Measurements from ENCODE around the gene ATP11A.
A peak's percentile ranks its signal among the peaks of the same experiment; 100 is the strongest.

The ATP11A gene

GRCh38 chr13:112721198-112722104 lies 31.6 kb downstream of the ATP11A start:
- no peak overlapping the region for H3K4me3 ChIP-seq (ENCODE audit: low read depth, low read length)
- DNase-seq (ENCODE audit: low read depth): no peak
- TF ChIP-seq, protein P1, sequence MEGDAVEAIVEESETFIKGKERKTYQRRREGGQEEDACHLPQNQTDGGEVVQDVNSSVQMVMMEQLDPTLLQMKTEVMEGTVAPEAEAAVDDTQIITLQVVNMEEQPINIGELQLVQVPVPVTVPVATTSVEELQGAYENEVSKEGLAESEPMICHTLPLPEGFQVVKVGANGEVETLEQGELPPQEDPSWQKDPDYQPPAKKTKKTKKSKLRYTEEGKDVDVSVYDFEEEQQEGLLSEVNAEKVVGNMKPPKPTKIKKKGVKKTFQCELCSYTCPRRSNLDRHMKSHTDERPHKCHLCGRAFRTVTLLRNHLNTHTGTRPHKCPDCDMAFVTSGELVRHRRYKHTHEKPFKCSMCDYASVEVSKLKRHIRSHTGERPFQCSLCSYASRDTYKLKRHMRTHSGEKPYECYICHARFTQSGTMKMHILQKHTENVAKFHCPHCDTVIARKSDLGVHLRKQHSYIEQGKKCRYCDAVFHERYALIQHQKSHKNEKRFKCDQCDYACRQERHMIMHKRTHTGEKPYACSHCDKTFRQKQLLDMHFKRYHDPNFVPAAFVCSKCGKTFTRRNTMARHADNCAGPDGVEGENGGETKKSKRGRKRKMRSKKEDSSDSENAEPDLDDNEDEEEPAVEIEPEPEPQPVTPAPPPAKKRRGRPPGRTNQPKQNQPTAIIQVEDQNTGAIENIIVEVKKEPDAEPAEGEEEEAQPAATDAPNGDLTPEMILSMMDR (conservative IDR thresholded peaks at IDR 0.05; ENCODE audit: low read depth, low read length): no peak

DNA sequence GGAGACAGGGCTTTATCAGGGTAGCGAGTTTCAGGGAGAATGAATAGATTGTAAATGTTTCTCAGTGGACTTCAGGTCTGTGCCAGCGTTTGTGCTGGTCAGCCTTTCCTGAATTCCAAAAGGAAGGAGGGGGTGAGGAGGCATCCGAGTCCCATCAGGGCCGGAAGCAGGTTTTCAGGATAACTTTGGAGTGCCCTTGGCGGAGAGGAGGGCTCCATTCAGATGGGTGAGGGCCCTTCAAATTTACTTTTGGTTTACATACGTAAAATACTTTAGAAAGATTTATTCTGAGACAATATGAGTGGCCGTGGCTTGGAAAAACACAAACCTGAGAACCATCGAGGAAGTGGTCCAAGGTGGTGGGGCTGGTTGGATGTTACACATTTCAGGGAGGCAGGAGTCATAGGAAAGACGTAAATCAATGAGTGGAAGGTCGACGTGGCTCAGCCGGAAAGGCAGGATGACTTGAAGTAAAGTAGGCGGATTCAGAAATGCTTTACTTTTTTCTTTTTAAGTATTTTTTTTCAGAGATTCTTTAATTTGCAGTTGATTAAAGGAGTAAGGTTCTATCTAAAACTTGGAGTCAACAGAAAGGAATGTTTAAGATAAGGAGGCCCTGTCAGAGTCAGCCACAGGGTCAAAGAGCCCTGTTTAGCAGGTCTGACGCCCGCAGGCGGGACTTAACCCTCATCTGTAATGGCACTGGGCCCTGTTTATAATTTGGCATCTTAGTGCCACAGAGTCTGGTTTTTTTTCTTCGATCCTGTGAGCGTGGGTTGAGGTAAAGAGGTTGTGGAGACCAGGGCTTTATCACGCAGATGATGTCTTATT lies 32.8 kb downstream of the ATP11A start:
- no peak overlapping the region for H3K4me3 ChIP-seq (ENCODE audit: low read depth, low read length)
- TF ChIP-seq, protein P1 (conservative IDR thresholded peaks at IDR 0.05; ENCODE audit: low read depth, low read length): no peak
- DNase-seq (ENCODE audit: low read depth): peak; percentile 75

- DNase-seq (ENCODE audit: low read depth): no peak
- no peak overlapping the region for H3K4me3 ChIP-seq (ENCODE audit: low read depth, low read length)
- TF ChIP-seq, protein P1 (conservative IDR thresholded peaks at IDR 0.05; ENCODE audit: low read depth, low read length): no peak
Measured at GRCh38 chr13:112723771-112724170, 33.9 kb downstream of the ATP11A start.

GRCh38 chr13:112724788-112725345 lies 35.0 kb downstream of the ATP11A start:
- H3K4me3 ChIP-seq (ENCODE audit: low read depth, low read length): no peak overlapping the region
- no peak for DNase-seq (ENCODE audit: low read depth)

GRCh38 chr13:112725346-112726015 lies 35.6 kb downstream of the ATP11A start:
- no peak overlapping the region for H3K4me3 ChIP-seq (ENCODE audit: low read depth, low read length)
- no peak for DNase-seq (ENCODE audit: low read depth)
- TF ChIP-seq, protein P1 (conservative IDR thresholded peaks at IDR 0.05; ENCODE audit: low read depth, low read length): no peak

More at GRCh38 chr13:112724788-112725345, 35.0 kb downstream of the ATP11A start:
- TF ChIP-seq, protein P1 (conservative IDR thresholded peaks at IDR 0.05; ENCODE audit: low read depth, low read length): no peak

GRCh38 chr13:112726016-112726767 lies 36.4 kb downstream of the ATP11A start:
- TF ChIP-seq, protein P1 (conservative IDR thresholded peaks at IDR 0.05; ENCODE audit: low read depth, low read length): no peak
- DNase-seq (ENCODE audit: low read depth): no peak
- no peak overlapping the region for H3K4me3 ChIP-seq (ENCODE audit: low read depth, low read length)
